Parathyroid adenoma (tissue), 2 donors: ENCODE results near the gene CUX1.
"Not testable (repeated sequence)": the region's sequence is repeated elsewhere in the genome, so short reads cannot be mapped to it uniquely, and the experiment has no call there.

Source experiments
- H2AFZ ChIP-seq: fragments of 300-600 bp; sonication (generic); one replicate; pipeline ENCODE4 v1.7.0; 2017; ENCODE audit warnings: antibody characterized with exemption, mild to moderate bottlenecking
- H3K27ac ChIP-seq: fragments of 300-600 bp; sonication (generic); one replicate; pipeline ENCODE4 v1.7.0; 2017
- H3K27me3 ChIP-seq: fragments of 300-600 bp; sonication (generic); one replicate; pipeline ENCODE4 v1.7.0; 2017; ENCODE audit warnings: low read length; ENCODE audit not compliant: control insufficient read depth, insufficient read depth
- H3K36me3 ChIP-seq: fragments of 300-600 bp; sonication (generic); one replicate; pipeline ENCODE4 v1.7.0; 2017; ENCODE audit warnings: low read length; ENCODE audit not compliant: control insufficient read depth, insufficient read depth
- H3K4me1 ChIP-seq: fragments of 300-600 bp; sonication (generic); one replicate; pipeline ENCODE4 v1.7.0; 2017; ENCODE audit warnings: control low read depth
- H3K4me2 ChIP-seq: fragments of 300-600 bp; sonication (generic); one replicate; pipeline ENCODE4 v1.7.0; 2017; ENCODE audit warnings: low read length
- H3K4me3 ChIP-seq: fragments of 300-600 bp; sonication (generic); one replicate; pipeline ENCODE4 v1.7.0; 2017; ENCODE audit warnings: low read depth, low read length
- H3K79me2 ChIP-seq: fragments of 300-600 bp; sonication (generic); one replicate; pipeline ENCODE4 v1.7.0; 2017; ENCODE audit warnings: control low read depth
- H3K9ac ChIP-seq: fragments of 300-600 bp; sonication (generic); one replicate; pipeline ENCODE4 v1.7.0; 2017; ENCODE audit warnings: mild to moderate bottlenecking
- H3K9me3 ChIP-seq: fragments of 300-600 bp; sonication (generic); one replicate; pipeline ENCODE4 v1.7.0; 2017; ENCODE audit warnings: low read length; ENCODE audit not compliant: control insufficient read depth
- TF ChIP-seq, protein P1 (sequence below): fragments of 300-600 bp; sonication (generic); IDR thresholded peaks from one replicate; pipeline ENCODE4 v1.7.0; 2017; ENCODE audit warnings: antibody characterized with exemption, mild to moderate bottlenecking
- donor health status: primary hyperparathyroidism.

CUX1 gene

GRCh38 chr7:101865455-101865854 is 48.0 kb downstream of the CUX1 start:
- TF ChIP-seq, protein P1, sequence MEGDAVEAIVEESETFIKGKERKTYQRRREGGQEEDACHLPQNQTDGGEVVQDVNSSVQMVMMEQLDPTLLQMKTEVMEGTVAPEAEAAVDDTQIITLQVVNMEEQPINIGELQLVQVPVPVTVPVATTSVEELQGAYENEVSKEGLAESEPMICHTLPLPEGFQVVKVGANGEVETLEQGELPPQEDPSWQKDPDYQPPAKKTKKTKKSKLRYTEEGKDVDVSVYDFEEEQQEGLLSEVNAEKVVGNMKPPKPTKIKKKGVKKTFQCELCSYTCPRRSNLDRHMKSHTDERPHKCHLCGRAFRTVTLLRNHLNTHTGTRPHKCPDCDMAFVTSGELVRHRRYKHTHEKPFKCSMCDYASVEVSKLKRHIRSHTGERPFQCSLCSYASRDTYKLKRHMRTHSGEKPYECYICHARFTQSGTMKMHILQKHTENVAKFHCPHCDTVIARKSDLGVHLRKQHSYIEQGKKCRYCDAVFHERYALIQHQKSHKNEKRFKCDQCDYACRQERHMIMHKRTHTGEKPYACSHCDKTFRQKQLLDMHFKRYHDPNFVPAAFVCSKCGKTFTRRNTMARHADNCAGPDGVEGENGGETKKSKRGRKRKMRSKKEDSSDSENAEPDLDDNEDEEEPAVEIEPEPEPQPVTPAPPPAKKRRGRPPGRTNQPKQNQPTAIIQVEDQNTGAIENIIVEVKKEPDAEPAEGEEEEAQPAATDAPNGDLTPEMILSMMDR, result no peak
- H3K36me3 ChIP-seq, result no peaks in the 10 kb centered on the region
- H3K4me2 ChIP-seq, result no peak overlapping the region
- H3K9ac ChIP-seq, result no peak overlapping the region
- no peak overlapping the region for H2AFZ ChIP-seq
- H3K4me3 ChIP-seq, result no peak overlapping the region
- no peaks in the 10 kb centered on the region for H3K27me3 ChIP-seq
- peaks cover 68% of the 10 kb centered on the region for H3K79me2 ChIP-seq
- H3K9me3 ChIP-seq, result no peaks in the 10 kb centered on the region
- peaks cover 4% of the 10 kb centered on the region for H3K4me1 ChIP-seq
- no peak overlapping the region for H3K27ac ChIP-seq

- no peak overlapping the region for H3K4me2 ChIP-seq
- H3K9ac ChIP-seq, result no peak overlapping the region
- H3K9me3 ChIP-seq, result no peaks in the 10 kb centered on the region
- TF ChIP-seq, protein P1, result no peak
- no peak overlapping the region for H3K4me3 ChIP-seq
- peaks cover 9% of the 10 kb centered on the region for H3K4me1 ChIP-seq
- no peaks in the 10 kb centered on the region for H3K36me3 ChIP-seq
- H3K27ac ChIP-seq, result no peak overlapping the region
- no peak overlapping the region for H2AFZ ChIP-seq
- no peaks in the 10 kb centered on the region for H3K27me3 ChIP-seq
- peaks cover 63% of the 10 kb centered on the region for H3K79me2 ChIP-seq
Measured at GRCh38 chr7:101866328-101866727, 48.9 kb downstream of the CUX1 start.

DNA sequence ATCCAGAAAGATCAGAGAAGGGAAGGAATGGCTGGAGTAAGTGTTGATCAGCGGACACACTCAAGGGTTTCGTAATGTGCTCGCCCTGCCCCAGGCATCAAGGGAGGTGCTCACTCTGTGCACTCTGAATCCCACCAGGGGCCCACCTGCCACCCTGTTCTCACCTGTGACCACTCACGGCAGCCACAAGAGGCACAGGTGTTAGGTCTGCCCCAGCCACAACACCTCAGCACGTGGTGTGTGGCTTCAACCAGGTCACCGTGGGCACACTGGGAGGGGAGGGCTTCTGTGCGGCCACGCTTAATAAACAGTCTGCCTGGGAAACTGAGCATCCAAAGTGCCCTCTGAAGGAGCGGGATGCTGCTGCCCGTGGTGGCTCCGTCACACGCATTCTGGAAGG is 49.8 kb downstream of the CUX1 start:
- H2AFZ ChIP-seq, result no peak overlapping the region
- H3K4me3 ChIP-seq, result no peak overlapping the region
- H3K79me2 ChIP-seq, result peaks cover 57% of the 10 kb centered on the region
- no peaks in the 10 kb centered on the region for H3K9me3 ChIP-seq
- no peak overlapping the region for H3K27ac ChIP-seq
- no peak overlapping the region for H3K9ac ChIP-seq
- H3K4me2 ChIP-seq, result no peak overlapping the region
- H3K4me1 ChIP-seq, result peaks cover 9% of the 10 kb centered on the region
- no peaks in the 10 kb centered on the region for H3K27me3 ChIP-seq
- TF ChIP-seq, protein P1, result no peak
- no peaks in the 10 kb centered on the region for H3K36me3 ChIP-seq

DNA sequence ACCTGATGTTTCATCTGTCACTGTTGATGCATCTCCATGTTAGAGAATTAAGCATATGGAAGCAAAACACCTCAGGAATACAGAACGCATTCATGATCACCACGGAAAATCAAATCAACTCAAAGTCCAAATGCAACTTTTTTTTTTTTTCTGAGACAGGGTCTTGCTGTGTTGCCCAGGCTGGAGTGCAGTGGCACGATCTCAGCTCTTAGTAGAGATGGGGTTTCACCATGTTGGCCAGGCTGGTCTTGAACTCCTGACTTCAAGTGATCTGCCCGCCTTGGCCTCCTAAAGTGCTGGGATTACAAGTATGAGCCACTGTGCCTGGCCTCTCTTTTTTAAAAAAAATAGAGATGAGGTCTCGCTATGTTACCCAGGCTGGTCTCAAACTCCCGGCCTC is 50.3 kb downstream of the CUX1 start:
- H3K36me3 ChIP-seq, H3K4me1 ChIP-seq, H3K9ac ChIP-seq, H2AFZ ChIP-seq, H3K27ac ChIP-seq, H3K4me2 ChIP-seq, H3K9me3 ChIP-seq, H3K4me3 ChIP-seq, H3K27me3 ChIP-seq: not testable (repeated sequence)
- peaks cover 54% of the 10 kb centered on the region for H3K79me2 ChIP-seq

DNA sequence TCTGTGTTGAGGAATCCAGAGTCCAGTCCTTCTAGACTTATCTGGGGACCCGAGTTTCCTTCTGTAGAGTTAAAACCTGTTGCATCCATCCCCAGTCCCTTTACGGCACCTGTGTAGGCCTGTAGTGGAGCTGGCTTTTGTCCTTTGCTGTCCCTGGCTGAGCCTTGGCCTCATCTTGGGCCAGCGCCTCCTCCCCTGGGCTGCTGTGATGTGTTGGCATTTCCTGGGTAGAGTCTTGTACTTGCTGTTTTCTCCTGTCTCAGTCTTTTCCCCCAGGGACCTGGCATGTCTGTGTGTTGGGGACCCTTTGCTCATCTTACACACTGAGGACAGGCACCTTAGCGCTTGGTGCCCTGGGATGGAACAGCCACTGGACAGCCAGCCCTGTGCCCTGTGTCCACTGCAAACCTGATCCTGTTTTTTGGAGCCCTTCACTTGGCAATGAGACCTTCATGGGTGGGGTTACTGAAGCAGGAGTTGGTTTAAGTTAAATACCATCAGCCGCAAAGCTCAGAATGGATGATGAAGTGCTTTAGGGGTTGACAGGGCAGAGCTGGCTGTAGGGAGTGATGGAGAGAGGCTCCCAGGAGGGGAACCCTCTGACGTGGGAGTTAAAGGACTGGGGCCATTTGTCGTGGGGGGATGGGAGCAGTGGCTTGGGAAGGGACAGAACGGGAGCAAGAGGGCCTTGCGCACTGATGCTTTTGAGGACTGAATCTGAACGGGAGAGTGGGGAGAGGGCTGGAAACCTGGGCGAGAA is 50.9 kb downstream of the CUX1 start:
- Histone ChIP-seq H3K4me2 (no peak overlapping the region), H3K36me3 (no peaks in the 10 kb centered on the region), H3K9ac (no peak overlapping the region), H3K27ac (no peak overlapping the region), H3K79me2 (peaks cover 54% of the 10 kb centered on the region), H3K9me3 (no peaks in the 10 kb centered on the region), H3K27me3 (no peaks in the 10 kb centered on the region), H3K4me1 (peaks cover 9% of the 10 kb centered on the region), H3K4me3 (no peak overlapping the region), H2AFZ (no peak overlapping the region)
- TF ChIP-seq, protein P1, result no peak
